Aorta (tissue), 5 donors: Measurements from ENCODE around the gene ITPK1. TPM values are rescaled to one million over a fixed set of nuclear protein-coding genes. Genes with fewer than 3 reads are reported as not detected.

Experiments used
- ATAC-seq: fragments of 200-7000 bp; cut with Tn5 transposase; one replicate; pipeline ENCODE4 v1.9.1; 2022; ENCODE audit warnings: moderate library complexity; ENCODE audit not compliant: low FRiP score
- DNase-seq, 2 donors: peaks; one replicate each; pipeline ENCODE4 v3.0.0-alpha.2; 2020
- H3K27ac ChIP-seq, 2 donors: one replicate each; pipeline ENCODE4 v1.5.1; 2013; ENCODE audit warnings: low read length in 2 of 2, mild to moderate bottlenecking in 2 of 2, moderate library complexity in 2 of 2, control low read depth in 1 of 2, inconsistent platforms in 1 of 2, low read depth in 1 of 2
- H3K27me3 ChIP-seq, 2 donors: one replicate each; pipeline ENCODE4 v1.6.1; 2013; ENCODE audit warnings: control low read depth in 1 of 2, low read length in 1 of 2, mild to moderate bottlenecking in 1 of 2, moderate library complexity in 1 of 2; ENCODE audit not compliant: insufficient read depth in 2 of 2, control insufficient read depth in 1 of 2
- H3K36me3 ChIP-seq, 2 donors: one replicate each; pipeline ENCODE4 v1.6.1; 2013; ENCODE audit warnings: control low read depth in 1 of 2, low read length in 1 of 2, mild to moderate bottlenecking in 1 of 2; ENCODE audit not compliant: insufficient read depth in 2 of 2, control insufficient read depth in 1 of 2
- H3K4me1 ChIP-seq, 2 donors: one replicate each; pipeline ENCODE4 v1.6.1; 2013; ENCODE audit warnings: low read length in 2 of 2, control low read depth in 1 of 2, mild to moderate bottlenecking in 1 of 2, moderate library complexity in 1 of 2; ENCODE audit not compliant: insufficient read depth in 2 of 2, control insufficient read depth in 1 of 2
- H3K4me3 ChIP-seq, 2 donors: one replicate each; pipeline ENCODE4 v1.5.1; 2013; ENCODE audit warnings: low read length in 2 of 2, control low read depth in 1 of 2, mild to moderate bottlenecking in 1 of 2
- H3K9me3 ChIP-seq: one replicate; pipeline ENCODE4 v1.6.1; 2013; ENCODE audit warnings: mild to moderate bottlenecking, low read length; ENCODE audit not compliant: control insufficient read depth
- WGBS, 2 donors: extraction: QIAGEN DNeasy Blood & Tissue Kit; methylation state at CpG; one replicate each; pipeline ENCODE4 v1.1.7; 2013; 5-methylcytosine and 5-hydroxymethylcytosine counted together
- intact Hi-C, 2 donors: fragments of 100-400 bp; cut with DNase I; formaldehyde crosslinking; loops; one replicate each; pipeline versions ENCODE4 v1.14.2 to v1.15.0; 2022
- polyA plus RNA-seq, 2 donors: library from polyadenylated mRNA; stranded (reverse); fragments of 200-250 nt; gene quantifications; one replicate each; pipeline ENCODE4 v1.2.3, GENCODE V29; 2013
- total RNA-seq, 2 donors: library from RNA; stranded (reverse); fragmentation: NEBNext Ultra II Directional; extraction: Animal tissue kit (Norgen Biotek cat#: 25700); gene quantifications; one replicate each; pipeline ENCODE4 v1.2.1, GENCODE V29; 2021
- donor health status: healthy with polysubstance abuse.
- donor health status: Bipolar disorder and iron deficiency.
- donor health status: DM: no; HTN: no; CAD: no.
- donor health status: DM: no; HTN: no; CAD: no.
- donor health status: DM: yes; HTN: yes; CAD: no.

ITPK1 gene
- total and polyA plus RNA-seq, 4 donors = 39.7 to 69.5 (median 54.2) TPM

GRCh38 chr14:93044121-93044520 is 71.6 kb downstream of the ITPK1 start:
- WGBS, 2 donors = 81 to 89% methylated on average over 7 of the region's 7 CpGs
- peaks cover 0 to 6% of the 10 kb centered on the region in 2 donors for H3K4me1 ChIP-seq
- H3K27ac ChIP-seq = peak overlapping the region in 1 of 2 donors; percentile 54
- ATAC-seq (no peak), DNase-seq (no peak)
- no peaks in the 10 kb centered on the region for H3K36me3 ChIP-seq
- no peak overlapping the region for H3K4me3 ChIP-seq
- no peaks in the 10 kb centered on the region for H3K9me3 ChIP-seq
- no peaks in the 10 kb centered on the region for H3K27me3 ChIP-seq
- intact Hi-C loops = no loop called here

- Histone ChIP-seq H3K4me3 (no peak overlapping the region), H3K27me3 (no peaks in the 10 kb centered on the region), H3K27ac (peak overlapping the region; percentile 28 to 79), H3K4me1 (peaks cover 0 to 6% of the 10 kb centered on the region in 2 donors), H3K9me3 (no peaks in the 10 kb centered on the region), H3K36me3 (no peaks in the 10 kb centered on the region)
- 42 to 43% methylated on average over 13 of the region's 13 CpGs for WGBS, 2 donors
- peak; percentile 31 for ATAC-seq
- DNase-seq = peak; percentile 75 to 88
- intact Hi-C loops = no loop called here
These were observed 72.5 kb downstream of the ITPK1 start for GRCh38 chr14:93042968-93043940.

DNA sequence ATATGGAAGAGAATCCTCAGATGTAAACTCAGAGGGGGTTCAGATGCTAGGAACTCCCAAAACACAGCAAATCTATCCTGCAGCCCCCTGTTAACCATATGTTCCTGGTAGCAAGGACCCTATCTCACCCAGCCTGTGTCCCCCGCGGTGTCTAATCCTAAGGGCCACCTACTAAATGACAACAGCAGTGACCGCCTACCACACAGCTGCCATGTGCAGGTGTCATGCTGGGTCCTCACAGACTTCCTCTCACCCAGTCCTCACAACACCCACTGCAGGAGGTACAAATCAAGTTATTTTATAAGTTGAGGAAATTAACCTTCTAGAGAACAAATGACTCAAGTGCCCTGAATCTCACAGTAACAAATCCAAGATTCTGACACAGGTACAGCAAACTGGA is 73.9 kb downstream of the ITPK1 start:
- WGBS, 2 donors = 98 to 100% methylated on average over 3 of the region's 3 CpGs
- Histone ChIP-seq H3K4me1 (peaks cover 0 to 6% of the 10 kb centered on the region in 2 donors), H3K27ac (peak overlapping the region in 1 of 2 donors; percentile 97), H3K4me3 (no peak overlapping the region), H3K9me3 (no peaks in the 10 kb centered on the region), H3K36me3 (no peaks in the 10 kb centered on the region), H3K27me3 (no peaks in the 10 kb centered on the region)
- ATAC-seq = no peak
- intact Hi-C loops = no loop called here
- no peak for DNase-seq

- Histone ChIP-seq H3K4me1 (peaks cover 0 to 6% of the 10 kb centered on the region in 2 donors), H3K27me3 (no peaks in the 10 kb centered on the region), H3K9me3 (no peaks in the 10 kb centered on the region), H3K4me3 (no peak overlapping the region), H3K27ac (peak overlapping the region in 1 of 2 donors; percentile 97), H3K36me3 (no peaks in the 10 kb centered on the region)
- DNase-seq (no peak), ATAC-seq (no peak)
- intact Hi-C loops = no loop called here
- WGBS, 2 donors = 85 to 92% methylated on average over 5 of the region's 5 CpGs
These were observed 74.7 kb downstream of the ITPK1 start for GRCh38 chr14:93040982-93041381.

DNA sequence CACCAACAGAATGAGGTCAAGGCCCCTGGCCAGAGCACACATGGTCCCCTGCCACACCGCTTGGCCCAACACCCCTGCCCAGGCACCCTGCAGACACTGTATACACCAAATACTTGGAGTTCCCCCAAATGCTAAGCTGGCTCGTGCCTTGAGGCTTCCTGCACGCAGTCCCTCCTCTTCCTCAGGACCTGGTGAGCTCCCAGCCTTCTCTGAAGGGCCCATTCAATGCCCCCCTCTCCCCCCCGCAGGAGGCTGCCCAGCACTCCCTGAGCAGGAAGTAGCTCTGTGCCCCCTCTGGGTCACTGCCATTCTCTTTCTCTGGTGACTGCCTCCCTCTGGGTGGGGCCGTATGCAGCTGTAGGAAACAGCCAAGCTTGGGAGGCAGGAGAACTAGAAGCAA is 75.3 kb downstream of the ITPK1 start:
- no peak for ATAC-seq
- intact Hi-C loops = no loop called here
- Histone ChIP-seq H3K27me3 (no peaks in the 10 kb centered on the region), H3K9me3 (no peaks in the 10 kb centered on the region), H3K4me1 (peaks cover 0 to 6% of the 10 kb centered on the region in 2 donors), H3K36me3 (no peaks in the 10 kb centered on the region), H3K4me3 (no peak overlapping the region), H3K27ac (peak overlapping the region; percentile 4 to 97)
- DNase-seq = no peak
- 5 to 9% methylated on average over 4 to 5 of the region's 5 CpGs for WGBS, 2 donors

DNA sequence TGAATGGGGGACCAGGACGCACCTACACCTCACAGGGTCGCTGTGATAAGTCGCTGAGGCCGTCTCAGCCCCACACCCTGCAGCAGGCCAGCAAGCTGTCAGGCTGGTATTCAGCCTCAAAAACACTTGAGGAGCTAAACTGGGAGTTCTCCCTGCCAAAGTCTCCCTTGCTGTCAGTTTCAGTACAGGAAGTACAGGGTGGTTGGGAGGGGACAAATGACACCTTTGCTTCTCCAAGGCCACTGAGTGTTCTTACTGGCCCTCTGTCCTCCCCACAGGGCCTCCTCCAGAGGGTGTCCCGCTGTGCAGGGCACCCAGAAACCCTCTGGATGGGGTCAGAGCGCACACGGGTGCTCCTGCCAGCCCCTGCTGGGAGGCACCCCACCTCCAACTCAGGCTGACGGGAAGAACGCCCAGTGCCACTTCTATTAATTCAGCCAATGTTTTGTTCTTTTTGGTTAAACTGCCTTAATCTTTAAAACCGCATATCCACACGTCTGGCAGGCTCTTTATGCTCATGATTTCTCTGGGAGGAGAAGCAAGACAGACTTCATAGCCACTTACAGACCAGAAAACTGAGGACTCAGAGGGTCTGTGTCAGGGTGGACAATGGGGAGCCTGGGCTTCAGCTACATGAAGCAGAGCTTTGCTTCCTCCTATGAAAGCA is 75.9 kb downstream of the ITPK1 start:
- no peak for DNase-seq
- intact Hi-C loops = no loop called here
- WGBS, 2 donors = 6 to 16% methylated on average over 11 of the region's 11 CpGs
- Histone ChIP-seq H3K27me3 (no peaks in the 10 kb centered on the region), H3K4me3 (no peak overlapping the region), H3K9me3 (no peaks in the 10 kb centered on the region), H3K27ac (peak overlapping the region; percentile 4 to 97), H3K4me1 (peaks cover 0 to 6% of the 10 kb centered on the region in 2 donors), H3K36me3 (no peaks in the 10 kb centered on the region)
- ATAC-seq = no peak

- Histone ChIP-seq H3K4me3 (no peak overlapping the region), H3K4me1 (peaks cover 0 to 6% of the 10 kb centered on the region in 2 donors), H3K27me3 (no peaks in the 10 kb centered on the region), H3K36me3 (no peaks in the 10 kb centered on the region), H3K9me3 (no peaks in the 10 kb centered on the region), H3K27ac (no peak overlapping the region)
- DNase-seq (no peak), ATAC-seq (no peak)
- WGBS, 2 donors = 92 to 95% methylated on average over 6 of the region's 6 CpGs
- intact Hi-C loops = no loop called here
These were observed 78.4 kb downstream of the ITPK1 start for GRCh38 chr14:93037351-93037750.

- Histone ChIP-seq H3K27me3 (no peaks in the 10 kb centered on the region), H3K4me1 (peaks cover 0 to 6% of the 10 kb centered on the region in 2 donors), H3K4me3 (no peak overlapping the region), H3K36me3 (no peaks in the 10 kb centered on the region), H3K9me3 (no peaks in the 10 kb centered on the region), H3K27ac (no peak overlapping the region)
- ATAC-seq = no peak
- no peak for DNase-seq
- intact Hi-C loops = no loop called here
- 54 to 66% methylated on average over 12 of the region's 12 CpGs for WGBS, 2 donors
These were observed 78.9 kb downstream of the ITPK1 start for GRCh38 chr14:93036652-93037345.
